ENCODE measurements around the gene SMC1A. TPM values are rescaled to one million over a fixed set of nuclear protein-coding genes. Genes with fewer than 3 reads are reported as not detected.

SMC1A gene
- total RNA-seq, 1 experiment from 2014 or later = 88.3 TPM

GRCh38 chrX:53332204-53332603 lies 90.2 kb downstream of the SMC1A start:
- H3K9ac ChIP-seq (ENCODE audit: low read length) = no peak overlapping the region
- ATAC-seq = no peak
- TF ChIP-seq TCF7L2 (IDR thresholded peaks at IDR 0.05; ENCODE audit: borderline replicate concordance, extremely low read depth, insufficient read depth, insufficient read length) (no peak), MAX (IDR thresholded peaks at IDR 0.05) (no peak), SIN3A (IDR thresholded peaks at IDR 0.05; ENCODE audit: low read depth) (no peak), EGR1 (IDR thresholded peaks at IDR 0.05; ENCODE audit: low read depth) (no peak), SP1 (IDR thresholded peaks at IDR 0.05; ENCODE audit: low read depth) (no peak), POLR2AphosphoS5 (IDR thresholded peaks at IDR 0.05; ENCODE audit: low read depth, low read length) (no peak), CBX3 (IDR thresholded peaks at IDR 0.05; ENCODE audit: low read depth) (no peak), FOSL1 (IDR thresholded peaks at IDR 0.05; ENCODE audit: low read depth) (no peak), JUND (IDR thresholded peaks at IDR 0.05) (no peak), EZH2phosphoT487 (IDR thresholded peaks at IDR 0.05; ENCODE audit: borderline replicate concordance) (no peak), RAD21 (IDR thresholded peaks at IDR 0.05; ENCODE audit: low read depth) (no peak), SRF (IDR thresholded peaks at IDR 0.05; ENCODE audit: low read depth) (no peak), CEBPB (IDR thresholded peaks at IDR 0.05; ENCODE audit: low read depth) (no peak), YY1 (IDR thresholded peaks at IDR 0.05; ENCODE audit: extremely low read depth, insufficient replicate concordance, low read depth, low read length) (no peak), ZBTB33 (IDR thresholded peaks at IDR 0.05; ENCODE audit: extremely low read depth, insufficient replicate concordance, low read length) (no peak), ATF3 (IDR thresholded peaks at IDR 0.05) (no peak)
- no peaks in the 10 kb centered on the region for H3K79me2 ChIP-seq (ENCODE audit: insufficient read depth, low read length)
- H3K27ac ChIP-seq (ENCODE audit: low read depth, low read length) = no peak overlapping the region
- H4K20me1 ChIP-seq (ENCODE audit: insufficient read depth) = no peaks in the 10 kb centered on the region
- H3K9me2 ChIP-seq (ENCODE audit: insufficient read depth) = no peaks in the 10 kb centered on the region
- ChIA-PET RAD21 (ENCODE audit: low non-redundant PET in 1 of 2, low total read pairs in 2 of 2, uncharacterized antibody in 2 of 2, unreplicated experiment in 2 of 2) (no interaction called here), CTCF (no interaction called here), POLR2A (no interaction called here)
- no peaks in the 10 kb centered on the region for H3K9me3 ChIP-seq (ENCODE audit: control insufficient read depth in 1 of 2, insufficient read depth in 1 of 2, low read depth in 1 of 2, low read length in 2 of 2)
- H2AFZ ChIP-seq (ENCODE audit: low read depth, low read length, poor library complexity, severe bottlenecking) = no peak overlapping the region
- H3K36me3 ChIP-seq (ENCODE audit: control insufficient read depth in 1 of 2, insufficient read depth in 2 of 2, low read length in 2 of 2) = no peaks in the 10 kb centered on the region
- H3K27me3 ChIP-seq (ENCODE audit: insufficient read depth, low read length) = no peaks in the 10 kb centered on the region
- intact Hi-C loops (cut with micrococcal nuclease) = no loop called here
- no TSS peak for BruUV-seq (replicated peaks)
- no peak overlapping the region for H3K4me2 ChIP-seq (ENCODE audit: low read length)
- no peaks in the 10 kb centered on the region for H3K4me1 ChIP-seq (ENCODE audit: control insufficient read depth in 1 of 2, insufficient read depth in 2 of 2, low read length in 2 of 2)
- DNase-seq (ENCODE audit: low read depth, low spot score) = no peak
- H3K4me3 ChIP-seq (replicated peaks in 1 of 2; ENCODE audit: low read depth in 1 of 2, low read length in 2 of 2) = no peak overlapping the region
